SK-N-SH (cell line): Measurements from ENCODE around the gene TTC28. TPM values are rescaled to one million over a fixed set of nuclear protein-coding genes. Genes with fewer than 3 reads are reported as not detected.

Experiments used
- CTCF ChIA-PET: fragments of 300-600, 350-600 bp; formaldehyde crosslinking; extraction: SDS; loops from one replicate; lab custom pipeline; 2021; lab: Yijun Ruan, JAX
- POLR2A ChIA-PET: fragments of 350-600 bp; sonication (Branson Sonifier 250); formaldehyde crosslinking; extraction: SDS; loops from one replicate; lab custom pipeline; 2020; ENCODE audit warnings: antibody characterized with exemption, inconsistent platforms; lab: Yijun Ruan, JAX
- DNase-seq: peaks from one replicate; pipeline ENCODE4 v3.0.0; 2012
- H2AFZ ChIP-seq: fragments of 200-600 bp; sonication (generic); 2 replicates; pipeline ENCODE4 v1.8.1; 2016; ENCODE audit warnings: antibody characterized with exemption, mild to moderate bottlenecking, low read depth
- H3F3A ChIP-seq: fragments of 200-600 bp; sonication (generic); replicated peaks from 2 replicates; pipeline ENCODE3; 2016; ENCODE audit warnings: antibody characterized with exemption, mild to moderate bottlenecking; ENCODE audit not compliant: insufficient read depth
- H3K27ac ChIP-seq, 2 experiments: fragments of 200-500 bp in 1 of 2; fragments of 200-600 bp in 1 of 2; sonication (Bioruptor generic) in 1 of 2; sonication (generic), shearing (Covaris generic) in 1 of 2; 2 replicates each; pipeline versions ENCODE4 v1.5.1 to v1.6.1; 2014 to 2016; ENCODE audit warnings: low read depth in 2 of 2, inconsistent platforms in 1 of 2, low read length in 1 of 2, mild to moderate bottlenecking in 1 of 2, mixed read lengths in 1 of 2
- H3K27me3 ChIP-seq: fragments of 200-600 bp; sonication (generic), shearing (Covaris generic); 2 replicates; pipeline ENCODE4 v1.6.1; 2016; ENCODE audit warnings: mixed run types; ENCODE audit not compliant: insufficient read depth
- H3K36me3 ChIP-seq, 2 experiments: fragments of 200-500 bp in 1 of 2; fragments of 200-600 bp in 1 of 2; sonication (Bioruptor generic) in 1 of 2; sonication (generic) in 1 of 2; replicated peaks in 1 of 2; 2 replicates each; pipeline versions ENCODE3 to v1.5.1; 2014 to 2016; ENCODE audit warnings: low read length in 1 of 2, mild to moderate bottlenecking in 1 of 2; ENCODE audit not compliant: insufficient read depth in 2 of 2, control insufficient read depth in 1 of 2
- H3K4me1 ChIP-seq, 2 experiments: fragments of 200-500 bp in 1 of 2; fragments of 200-600 bp in 1 of 2; sonication (Bioruptor generic) in 1 of 2; sonication (generic), shearing (Covaris generic) in 1 of 2; 2 replicates each; pipeline versions ENCODE4 v1.5.1 to v1.6.1; 2014 to 2016; ENCODE audit warnings: low read depth in 1 of 2, low read length in 1 of 2, mixed run types in 1 of 2; ENCODE audit not compliant: insufficient read depth in 2 of 2, control insufficient read depth in 1 of 2
- H3K4me2 ChIP-seq: fragments of 200-600 bp; sonication (generic), shearing (Covaris generic); 2 replicates; pipeline ENCODE4 v1.6.1; 2017; ENCODE audit warnings: mixed run types
- H3K4me3 ChIP-seq, 2 experiments: fragments of 200-500 bp in 1 of 2; fragments of 200-600 bp in 1 of 2; sonication (Bioruptor generic) in 1 of 2; sonication (generic), shearing (Covaris generic) in 1 of 2; 2 replicates each; pipeline versions ENCODE4 v1.5.1 to v1.8.1; 2014 to 2016; ENCODE audit warnings: low read depth in 2 of 2, inconsistent platforms in 1 of 2, low read length in 1 of 2, mild to moderate bottlenecking in 1 of 2, mixed read lengths in 1 of 2, moderate library complexity in 1 of 2
- H3K79me2 ChIP-seq: fragments of 200-600 bp; sonication (generic); 2 replicates; pipeline ENCODE4 v1.8.1; 2017; ENCODE audit warnings: mild to moderate bottlenecking; ENCODE audit not compliant: insufficient read depth
- H3K9ac ChIP-seq: fragments of 200-600 bp; sonication (generic); 2 replicates; pipeline ENCODE4 v1.6.1; 2017; ENCODE audit warnings: mixed run types
- H3K9me2 ChIP-seq: fragments of 200-600 bp; sonication (generic); 2 replicates; pipeline ENCODE4 v1.6.1; 2017; ENCODE audit warnings: mixed run types
- H3K9me3 ChIP-seq: fragments of 200-600 bp; sonication (generic); 2 replicates; pipeline ENCODE4 v1.6.1; 2017; ENCODE audit warnings: mixed run types, mild to moderate bottlenecking, moderate library complexity
- H4K20me1 ChIP-seq: fragments of 200-600 bp; sonication (generic); 2 replicates; pipeline ENCODE4 v1.6.1; 2017; ENCODE audit warnings: mild to moderate bottlenecking, mixed run types; ENCODE audit not compliant: insufficient read depth
- CHD2 ChIP-seq: fragments of 150-350 bp; IDR thresholded peaks from 2 replicates; pipeline ENCODE4 v1.6.1; 2018; ENCODE audit warnings: low read length; ENCODE audit not compliant: partially characterized antibody
- EP300 ChIP-seq, 2 experiments: IDR thresholded peaks; 2 replicates each; pipeline versions ENCODE4 v1.4.0 to v1.6.1; 2012; ENCODE audit warnings: borderline replicate concordance in 1 of 2, low read depth in 1 of 2, low read length in 1 of 2
- EZH2phosphoT487 ChIP-seq: fragments of 200-600 bp; sonication (generic); IDR thresholded peaks from 2 replicates; pipeline ENCODE4 v1.6.1; 2017; ENCODE audit warnings: low read depth, mixed run types, mild to moderate bottlenecking, antibody characterized with exemption, moderate library complexity, borderline replicate concordance
- FOSL2 ChIP-seq: IDR thresholded peaks from 2 replicates; pipeline ENCODE4 v1.4.0; 2012; ENCODE audit warnings: low read depth, mild to moderate bottlenecking, moderate library complexity, borderline replicate concordance
- FOXJ3 ChIP-seq: sonication (generic); formaldehyde crosslinking; IDR thresholded peaks from 2 replicates; pipeline ENCODE4 v1.5.1; 2020; ENCODE audit warnings: mild to moderate bottlenecking, missing genetic modification reagents
- FOXM1 ChIP-seq: IDR thresholded peaks from 2 replicates; pipeline ENCODE4 v1.4.0; 2012; ENCODE audit warnings: low read depth, mild to moderate bottlenecking
- JUND ChIP-seq: IDR thresholded peaks from 2 replicates; pipeline ENCODE4 v1.4.0; 2012
- MEF2A ChIP-seq: IDR thresholded peaks from 2 replicates; pipeline ENCODE4 v1.4.0; 2012; ENCODE audit warnings: low read depth, borderline replicate concordance
- MXI1 ChIP-seq: IDR thresholded peaks from 2 replicates; pipeline ENCODE4 v1.6.1; 2012; ENCODE audit warnings: mild to moderate bottlenecking, low read depth, low read length, improper control_type of control experiment
- POLR2AphosphoS5 ChIP-seq: IDR thresholded peaks from 2 replicates; pipeline ENCODE4 v1.6.1; 2012; ENCODE audit warnings: low read depth, low read length
- REST ChIP-seq: IDR thresholded peaks from 2 replicates; pipeline ENCODE4 v1.6.1; 2012; ENCODE audit warnings: mild to moderate bottlenecking, low read depth, low read length, moderate library complexity
- RFX5 ChIP-seq: IDR thresholded peaks from 2 replicates; pipeline ENCODE4 v1.6.1; 2012; ENCODE audit warnings: mild to moderate bottlenecking, improper control_type of control experiment, low read length
- RXRA ChIP-seq: IDR thresholded peaks from 2 replicates; pipeline ENCODE4 v1.4.0; 2012; ENCODE audit warnings: low read depth, mild to moderate bottlenecking, borderline replicate concordance
- SIN3A ChIP-seq: IDR thresholded peaks from 2 replicates; pipeline ENCODE4 v1.6.1; 2012; ENCODE audit warnings: low read depth, mild to moderate bottlenecking, low read length, moderate library complexity, borderline replicate concordance
- TAF1 ChIP-seq: IDR thresholded peaks from 2 replicates; pipeline ENCODE4 v1.6.1; 2012; ENCODE audit warnings: low read depth, mild to moderate bottlenecking, low read length, moderate library complexity, borderline replicate concordance
- TCF12 ChIP-seq: IDR thresholded peaks from 2 replicates; pipeline ENCODE4 v1.4.0; 2012
- TEAD4 ChIP-seq: IDR thresholded peaks from 2 replicates; pipeline ENCODE4 v1.4.0; 2012; ENCODE audit warnings: mild to moderate bottlenecking, borderline replicate concordance; ENCODE audit not compliant: insufficient read depth
- YY1 ChIP-seq: IDR thresholded peaks from 2 replicates; pipeline ENCODE4 v1.4.0; 2012; ENCODE audit warnings: low read depth, mild to moderate bottlenecking
- ZBTB33 ChIP-seq: IDR thresholded peaks from 2 replicates; pipeline ENCODE4 v1.4.0; 2012; ENCODE audit warnings: low read depth, borderline replicate concordance
- polyA plus RNA-seq, 3 experiments: library from polyadenylated mRNA; depleted of rRNA; stranded (reverse); fragments of >200 nt; gene quantifications; 2 replicates each; pipeline ENCODE4 v1.2.3, GENCODE V29; 2012

Gene TTC28
- polyA plus RNA-seq, 1 of the 3 experiments (the other 2 are of a cell fraction) = 5.9 TPM

GRCh38 chr22:28478564-28478963 lies 201.1 kb downstream of the TTC28 start:
- Histone ChIP-seq H3K4me2 (no peak overlapping the region), H3K9ac (no peak overlapping the region), H3K79me2 (no peaks in the 10 kb centered on the region), H3F3A (no peaks in the 10 kb centered on the region), H3K27ac (no peak overlapping the region), H3K9me3 (no peaks in the 10 kb centered on the region), H4K20me1 (no peaks in the 10 kb centered on the region), H3K4me3 (no peak overlapping the region), H2AFZ (no peak overlapping the region), H3K4me1 (no peaks in the 10 kb centered on the region; a peak in 2 of 4 replicates), H3K9me2 (no peaks in the 10 kb centered on the region), H3K27me3 (no peaks in the 10 kb centered on the region), H3K36me3 (peaks cover 0 to 3% of the 10 kb centered on the region in 2 experiments)
- TF ChIP-seq SIN3A (no peak), POLR2AphosphoS5 (no peak), FOXM1 (no peak), MXI1 (no peak), CHD2 (no peak), TEAD4 (no peak), JUND (no peak), MEF2A (no peak), REST (no peak), RFX5 (no peak), RXRA (no peak), EP300 (IDR thresholded peaks at IDR 0.05; ENCODE audit: borderline replicate concordance in 1 of 2, low read depth in 1 of 2, low read length in 1 of 2) (no peak), FOSL2 (no peak), EZH2phosphoT487 (no peak), TAF1 (no peak), ZBTB33 (no peak), TCF12 (no peak), FOXJ3 (CRISPR knock-in tag) (no peak), YY1 (no peak)
- POLR2A ChIA-PET = no interaction called here
- DNase-seq = no peak
- CTCF ChIA-PET = interaction anchor here (1.0 kb wide), 1 partner anchor 36 kb away, joined by 3 read pairs; no protein-coding TSS in a partner anchor
